SK-N-SH (cell line): ENCODE results near the gene SBF2.

Experiments
- RAD21 ChIP-seq: IDR thresholded peaks from 2 replicates; pipeline ENCODE4 v1.6.1; 2012; ENCODE audit warnings: mild to moderate bottlenecking, low read length
- RFX5 ChIP-seq: IDR thresholded peaks from 2 replicates; pipeline ENCODE4 v1.6.1; 2012; ENCODE audit warnings: mild to moderate bottlenecking, improper control_type of control experiment, low read length
- YY1 ChIP-seq: IDR thresholded peaks from 2 replicates; pipeline ENCODE4 v1.4.0; 2012; ENCODE audit warnings: low read depth, mild to moderate bottlenecking
- TF ChIP-seq, protein P1 (sequence below): fragments of 200-600 bp; sonication (generic); IDR thresholded peaks from 2 replicates; pipeline ENCODE4 v1.6.1; 2017; ENCODE audit warnings: antibody characterized with exemption, mild to moderate bottlenecking, moderate library complexity
- TF ChIP-seq, protein P2 (sequence below): IDR thresholded peaks from 2 replicates; pipeline ENCODE4; 2012
- TF ChIP-seq, protein P3 (sequence below): IDR thresholded peaks from 2 replicates; pipeline ENCODE4 v1.4.0; 2012; ENCODE audit warnings: low read depth

DNA sequence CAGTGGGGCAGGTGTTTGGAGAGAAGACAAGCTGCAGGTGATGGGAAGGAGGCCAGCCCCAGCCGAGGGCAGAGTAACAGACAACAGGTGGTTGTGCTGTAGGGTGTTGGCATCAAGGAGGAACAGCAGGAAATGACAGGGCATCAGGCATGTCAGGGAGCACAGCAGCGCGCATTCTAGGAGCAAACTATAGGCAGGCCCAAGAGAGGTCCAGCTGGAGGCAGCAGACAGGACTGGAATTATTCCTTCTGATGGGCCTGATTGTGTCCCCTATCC, 24.4 kb upstream of the SBF2 start:
- TF ChIP-seq, protein P1, sequence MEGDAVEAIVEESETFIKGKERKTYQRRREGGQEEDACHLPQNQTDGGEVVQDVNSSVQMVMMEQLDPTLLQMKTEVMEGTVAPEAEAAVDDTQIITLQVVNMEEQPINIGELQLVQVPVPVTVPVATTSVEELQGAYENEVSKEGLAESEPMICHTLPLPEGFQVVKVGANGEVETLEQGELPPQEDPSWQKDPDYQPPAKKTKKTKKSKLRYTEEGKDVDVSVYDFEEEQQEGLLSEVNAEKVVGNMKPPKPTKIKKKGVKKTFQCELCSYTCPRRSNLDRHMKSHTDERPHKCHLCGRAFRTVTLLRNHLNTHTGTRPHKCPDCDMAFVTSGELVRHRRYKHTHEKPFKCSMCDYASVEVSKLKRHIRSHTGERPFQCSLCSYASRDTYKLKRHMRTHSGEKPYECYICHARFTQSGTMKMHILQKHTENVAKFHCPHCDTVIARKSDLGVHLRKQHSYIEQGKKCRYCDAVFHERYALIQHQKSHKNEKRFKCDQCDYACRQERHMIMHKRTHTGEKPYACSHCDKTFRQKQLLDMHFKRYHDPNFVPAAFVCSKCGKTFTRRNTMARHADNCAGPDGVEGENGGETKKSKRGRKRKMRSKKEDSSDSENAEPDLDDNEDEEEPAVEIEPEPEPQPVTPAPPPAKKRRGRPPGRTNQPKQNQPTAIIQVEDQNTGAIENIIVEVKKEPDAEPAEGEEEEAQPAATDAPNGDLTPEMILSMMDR = no peak
- TF ChIP-seq, protein P2, sequence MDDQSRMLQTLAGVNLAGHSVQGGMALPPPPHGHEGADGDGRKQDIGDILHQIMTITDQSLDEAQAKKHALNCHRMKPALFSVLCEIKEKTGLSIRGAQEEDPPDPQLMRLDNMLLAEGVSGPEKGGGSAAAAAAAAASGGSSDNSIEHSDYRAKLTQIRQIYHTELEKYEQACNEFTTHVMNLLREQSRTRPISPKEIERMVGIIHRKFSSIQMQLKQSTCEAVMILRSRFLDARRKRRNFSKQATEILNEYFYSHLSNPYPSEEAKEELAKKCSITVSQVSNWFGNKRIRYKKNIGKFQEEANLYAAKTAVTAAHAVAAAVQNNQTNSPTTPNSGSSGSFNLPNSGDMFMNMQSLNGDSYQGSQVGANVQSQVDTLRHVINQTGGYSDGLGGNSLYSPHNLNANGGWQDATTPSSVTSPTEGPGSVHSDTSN = no peak
- TF ChIP-seq, protein P3, sequence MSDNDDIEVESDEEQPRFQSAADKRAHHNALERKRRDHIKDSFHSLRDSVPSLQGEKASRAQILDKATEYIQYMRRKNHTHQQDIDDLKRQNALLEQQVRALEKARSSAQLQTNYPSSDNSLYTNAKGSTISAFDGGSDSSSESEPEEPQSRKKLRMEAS = no peak
- TF ChIP-seq RFX5 (no peak), RAD21 (no peak), YY1 (no peak)
